ENCODE results near the gene PRDM16.

The PRDM16 gene

GRCh38 chr1:3128431-3129132 lies 59.6 kb downstream of the PRDM16 start:
- DNase-seq = no peak

DNA sequence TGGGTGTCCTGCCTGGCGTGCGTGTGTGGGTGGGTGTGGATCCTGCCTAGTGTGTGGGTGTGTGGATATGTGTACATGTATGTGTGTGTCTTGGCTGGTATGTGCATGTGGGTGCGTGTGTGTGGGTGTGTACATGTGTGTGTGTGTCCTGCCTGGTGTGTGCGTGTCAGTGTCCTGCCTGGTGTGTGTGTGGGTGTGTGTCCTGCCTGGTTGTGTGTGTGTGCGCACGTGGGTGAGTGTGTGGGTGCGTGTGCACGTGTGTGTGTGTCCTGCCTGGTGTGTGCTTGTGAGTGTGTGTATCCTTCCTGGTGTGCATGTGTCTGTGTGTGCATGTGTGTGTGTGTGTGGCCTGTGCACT lies 60.1 kb downstream of the PRDM16 start:
- DNase-seq = no peak

- DNase-seq = no peak
These were observed 61.3 kb downstream of the PRDM16 start for GRCh38 chr1:3130268-3130667.

GRCh38 chr1:3132660-3133059 lies 63.7 kb downstream of the PRDM16 start:
- no peak for DNase-seq

GRCh38 chr1:3133686-3134085 lies 64.7 kb downstream of the PRDM16 start:
- no peak for DNase-seq

- no peak for DNase-seq
These were observed 65.5 kb downstream of the PRDM16 start for GRCh38 chr1:3134381-3135072.

GRCh38 chr1:3135073-3135702 lies 66.2 kb downstream of the PRDM16 start:
- DNase-seq = no peak

DNA sequence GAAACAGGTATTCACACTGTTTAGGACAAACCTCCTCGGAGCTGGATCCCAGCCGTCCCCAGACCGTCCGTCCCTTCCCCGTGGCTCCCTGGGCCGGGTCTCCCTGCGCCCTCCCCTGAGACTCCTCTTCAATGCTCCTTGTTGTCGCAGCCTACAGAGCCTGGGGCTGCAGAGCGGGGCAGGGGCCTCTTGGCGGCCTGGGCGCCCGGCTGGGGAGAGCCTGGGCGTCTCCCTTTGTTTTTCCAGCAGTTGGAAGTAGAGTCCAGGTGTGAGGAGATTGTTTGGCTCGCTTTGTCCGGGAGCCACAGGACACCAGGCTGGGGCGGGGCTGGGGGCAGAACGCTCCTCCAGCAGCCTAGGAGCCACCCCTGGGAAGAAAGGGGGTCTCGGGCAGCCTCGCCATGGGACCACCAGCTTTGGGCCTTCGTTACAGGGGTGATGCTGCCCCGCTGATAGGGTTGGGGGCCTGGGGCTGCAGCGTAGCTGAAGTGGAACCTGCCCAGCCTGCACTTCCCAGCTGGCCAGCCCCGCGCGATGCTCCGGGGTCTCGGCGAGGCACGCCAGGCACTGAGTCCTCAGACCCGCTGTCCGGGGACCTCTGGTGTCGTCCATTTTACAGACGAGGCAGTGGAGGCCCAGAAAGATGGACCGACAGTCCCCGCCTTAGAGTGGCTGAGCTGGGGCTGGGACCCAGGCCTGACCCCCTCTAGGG lies 66.9 kb downstream of the PRDM16 start:
- DNase-seq = no peak

GRCh38 chr1:3136532-3136931 lies 67.5 kb downstream of the PRDM16 start:
- DNase-seq = no peak

- no peak for DNase-seq
These were observed 68.4 kb downstream of the PRDM16 start for GRCh38 chr1:3137111-3138100.

- no peak for DNase-seq
These were observed 69.7 kb downstream of the PRDM16 start for GRCh38 chr1:3138623-3139151.

DNA sequence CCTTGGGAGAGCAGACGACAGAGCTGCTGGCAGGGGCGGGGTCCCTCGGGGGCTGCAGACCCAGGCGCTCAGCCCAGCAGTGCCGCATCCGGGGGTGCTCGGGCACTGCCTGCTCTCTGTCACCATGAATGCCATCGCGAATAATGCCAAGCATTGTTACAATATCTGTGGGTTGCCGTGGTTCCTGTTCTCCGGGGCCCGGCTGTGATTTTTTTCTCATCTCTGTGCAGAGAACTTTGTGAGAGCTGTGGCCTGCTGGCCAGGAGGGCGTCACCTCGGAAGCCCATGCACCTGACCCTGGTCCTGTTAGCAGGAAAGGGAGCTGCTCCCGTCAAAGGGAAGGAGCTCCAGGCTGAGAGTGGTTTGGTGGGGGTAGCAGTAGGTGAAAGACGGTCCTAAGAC lies 70.4 kb downstream of the PRDM16 start:
- no peak for DNase-seq

DNA sequence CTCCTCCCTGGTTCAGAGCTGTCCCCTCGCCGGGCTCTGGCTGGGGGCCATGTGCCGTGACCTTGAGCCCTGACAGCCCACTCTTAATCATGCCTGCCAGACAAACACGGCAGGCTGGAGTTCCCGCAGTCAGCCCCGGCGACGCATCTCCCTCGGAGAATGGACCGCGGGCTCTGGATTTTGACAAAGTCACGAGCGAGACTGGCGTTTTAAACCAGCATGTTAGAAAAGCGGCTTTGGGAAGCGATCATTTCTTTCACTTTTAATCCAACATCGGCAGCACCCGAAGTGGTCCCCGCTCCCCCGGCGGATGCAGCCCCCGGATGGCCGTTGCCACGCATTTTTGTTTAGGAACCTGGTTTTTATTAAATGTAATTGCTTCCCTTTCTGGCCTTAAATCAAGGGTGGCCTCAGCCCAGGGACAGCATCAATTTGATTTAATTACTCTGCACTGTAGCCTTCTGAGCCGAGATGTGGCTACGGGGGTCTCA lies 70.9 kb downstream of the PRDM16 start:
- no peak for DNase-seq

GRCh38 chr1:3140437-3140836 lies 71.4 kb downstream of the PRDM16 start:
- no peak for DNase-seq

GRCh38 chr1:3141129-3141528 lies 72.1 kb downstream of the PRDM16 start:
- no peak for DNase-seq

DNA sequence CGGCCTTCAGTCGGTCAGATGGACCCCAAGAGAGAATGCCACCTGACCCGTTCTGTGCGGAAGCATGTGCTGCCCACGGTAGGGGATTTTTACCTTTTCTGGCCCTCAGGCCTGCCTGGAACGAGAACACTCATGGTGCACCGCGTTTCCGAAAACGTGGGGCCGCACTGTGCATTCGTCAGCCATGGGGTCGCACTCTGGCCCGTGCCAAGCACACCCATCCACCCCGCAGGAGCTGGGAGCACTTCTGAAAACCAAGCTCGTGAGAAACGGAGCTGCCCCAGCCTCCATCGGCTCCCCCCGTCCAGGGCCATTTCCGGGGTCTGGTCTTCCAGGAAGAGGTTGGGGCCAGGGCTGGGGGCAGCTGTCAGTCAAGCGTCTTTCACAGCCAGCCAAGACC lies 72.8 kb downstream of the PRDM16 start:
- DNase-seq = no peak

DNA sequence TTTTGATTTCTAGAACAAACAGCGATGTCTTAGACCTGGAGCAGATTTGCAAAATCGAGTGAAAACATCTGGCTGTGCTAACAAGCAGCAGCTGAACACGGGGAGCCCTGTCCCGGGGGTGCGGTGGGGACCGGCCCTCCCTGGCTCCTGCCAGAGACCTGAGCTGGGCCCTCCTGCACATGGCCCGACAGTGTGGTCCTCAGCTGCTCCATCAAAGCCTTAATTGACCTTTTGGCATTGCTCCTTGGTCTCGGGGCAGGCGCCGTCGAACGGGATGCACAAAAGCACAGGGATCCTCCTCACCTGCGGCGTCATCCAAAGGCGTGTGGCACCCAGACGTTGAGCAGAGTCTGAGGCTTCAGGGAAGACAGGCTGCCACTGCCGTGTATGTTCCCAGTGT lies 73.2 kb downstream of the PRDM16 start:
- DNase-seq = no peak

DNA sequence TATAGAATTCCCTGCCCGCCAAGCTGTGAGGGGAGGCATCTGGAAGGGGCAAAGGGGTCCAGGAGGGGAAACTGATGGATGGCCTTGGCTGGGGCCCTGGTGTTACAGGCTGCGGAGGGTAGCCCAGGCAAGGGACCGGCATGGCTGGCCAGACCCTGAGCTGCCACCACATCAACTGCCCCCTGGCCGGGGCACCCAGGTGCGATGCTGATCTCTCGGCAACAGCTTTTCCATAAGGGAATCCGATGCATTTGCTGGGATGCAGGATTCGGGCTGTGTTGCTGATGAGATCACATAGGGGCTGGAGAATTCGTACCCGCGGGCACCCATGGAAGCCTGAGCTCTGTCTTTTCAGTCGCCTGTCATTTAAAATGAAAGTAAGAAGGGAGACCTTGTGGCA lies 73.7 kb downstream of the PRDM16 start:
- DNase-seq = no peak

- DNase-seq = no peak
These were observed 76.7 kb downstream of the PRDM16 start for GRCh38 chr1:3145532-3146325.

GRCh38 chr1:3146458-3146857 lies 77.5 kb downstream of the PRDM16 start:
- DNase-seq = no peak

DNA sequence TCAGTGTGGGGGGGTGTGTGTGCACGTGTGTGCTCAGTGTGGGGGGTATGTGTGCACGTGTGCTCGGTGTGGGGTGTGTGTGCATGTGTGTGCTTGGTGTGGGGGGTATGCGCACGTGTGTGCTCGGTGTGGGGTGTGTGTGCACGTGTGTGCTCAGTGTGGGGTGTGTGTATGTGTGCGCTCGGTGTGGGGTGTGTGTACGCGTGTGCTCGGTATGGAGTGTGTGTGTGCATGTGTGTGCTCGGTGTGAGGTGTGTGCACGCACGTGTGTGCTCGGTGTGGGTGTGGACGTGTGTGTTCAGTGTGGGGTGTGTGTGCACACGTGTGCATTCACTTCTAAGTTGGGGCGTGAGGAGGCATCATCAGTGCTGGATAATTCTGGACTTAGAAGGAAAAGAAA lies 77.9 kb downstream of the PRDM16 start:
- DNase-seq = no peak
